Measurements from ENCODE around the gene KLHL2. TPM values are rescaled to one million over a fixed set of nuclear protein-coding genes. Genes with fewer than 3 reads are reported as not detected.
A peak's percentile ranks its signal among the peaks of the same experiment; 100 is the strongest.

KLHL2 gene
- total RNA-seq, 4 donors from 2014 or later, result 3.6 to 7.9 (median 6.4) TPM

- Histone ChIP-seq H3K27me3 (no peaks in the 10 kb centered on the region), H3K9me3 (no peaks in the 10 kb centered on the region), H3K36me3 (no peaks in the 10 kb centered on the region), H3K4me3 (peak overlapping the region in 1 of 4 donors; percentile 12), H3K4me1 (peaks cover 0 to 4% of the 10 kb centered on the region in 2 donors), H3K27ac (no peak overlapping the region)
- TF ChIP-seq, protein P1, sequence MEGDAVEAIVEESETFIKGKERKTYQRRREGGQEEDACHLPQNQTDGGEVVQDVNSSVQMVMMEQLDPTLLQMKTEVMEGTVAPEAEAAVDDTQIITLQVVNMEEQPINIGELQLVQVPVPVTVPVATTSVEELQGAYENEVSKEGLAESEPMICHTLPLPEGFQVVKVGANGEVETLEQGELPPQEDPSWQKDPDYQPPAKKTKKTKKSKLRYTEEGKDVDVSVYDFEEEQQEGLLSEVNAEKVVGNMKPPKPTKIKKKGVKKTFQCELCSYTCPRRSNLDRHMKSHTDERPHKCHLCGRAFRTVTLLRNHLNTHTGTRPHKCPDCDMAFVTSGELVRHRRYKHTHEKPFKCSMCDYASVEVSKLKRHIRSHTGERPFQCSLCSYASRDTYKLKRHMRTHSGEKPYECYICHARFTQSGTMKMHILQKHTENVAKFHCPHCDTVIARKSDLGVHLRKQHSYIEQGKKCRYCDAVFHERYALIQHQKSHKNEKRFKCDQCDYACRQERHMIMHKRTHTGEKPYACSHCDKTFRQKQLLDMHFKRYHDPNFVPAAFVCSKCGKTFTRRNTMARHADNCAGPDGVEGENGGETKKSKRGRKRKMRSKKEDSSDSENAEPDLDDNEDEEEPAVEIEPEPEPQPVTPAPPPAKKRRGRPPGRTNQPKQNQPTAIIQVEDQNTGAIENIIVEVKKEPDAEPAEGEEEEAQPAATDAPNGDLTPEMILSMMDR (IDR thresholded peaks at IDR 0.05 in 4 of 5, conservative IDR thresholded peaks at IDR 0.05 in 1 of 5), result no peak
- no peak for TF ChIP-seq POLR2A (IDR thresholded peaks at IDR 0.05)
- intact Hi-C loops (cut with DNase I; ENCODE audit: low total_unique reads) (no loop called here), in situ Hi-C loops (cut with MboI; ENCODE audit: low sequenced_read_pairs in 4 of 4) (no loop called here)
- ATAC-seq (no peak), DNase-seq (no peak)
These were observed 94.5 kb downstream of the KLHL2 start for GRCh38 chr4:165301833-165302232.

DNA sequence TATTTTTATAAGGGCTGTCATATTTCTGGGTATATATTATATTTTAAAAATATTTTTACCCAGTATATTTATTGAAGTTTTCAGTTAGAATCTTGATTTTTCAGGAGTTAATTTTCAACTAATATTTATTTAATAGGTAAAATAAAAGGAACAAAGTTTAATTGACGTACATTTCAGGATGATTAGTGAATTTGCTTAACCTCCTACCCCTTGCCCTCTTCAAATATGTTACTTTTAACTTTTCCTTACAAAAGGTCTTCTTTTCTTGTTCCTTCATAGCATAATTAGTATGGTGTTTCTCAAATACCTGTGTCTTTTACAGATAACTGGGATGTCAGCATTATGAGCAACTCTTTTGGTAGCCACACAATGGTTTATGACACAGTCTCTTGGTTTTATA lies 95.3 kb downstream of the KLHL2 start:
- peaks cover 0 to 4% of the 10 kb centered on the region in 2 donors for H3K4me1 ChIP-seq
- H3K4me3 ChIP-seq, result no peak overlapping the region
- DNase-seq (no peak), ATAC-seq (no peak)
- H3K27ac ChIP-seq, result no peak overlapping the region
- in situ Hi-C loops (cut with MboI; ENCODE audit: low sequenced_read_pairs in 4 of 4) (no loop called here), intact Hi-C loops (cut with DNase I; ENCODE audit: low total_unique reads) (no loop called here)
- no peaks in the 10 kb centered on the region for H3K27me3 ChIP-seq
- TF ChIP-seq POLR2A (IDR thresholded peaks at IDR 0.05), result no peak
- TF ChIP-seq, protein P1 (IDR thresholded peaks at IDR 0.05 in 4 of 5, conservative IDR thresholded peaks at IDR 0.05 in 1 of 5), result no peak
- no peaks in the 10 kb centered on the region for H3K36me3 ChIP-seq
- no peaks in the 10 kb centered on the region for H3K9me3 ChIP-seq

DNA sequence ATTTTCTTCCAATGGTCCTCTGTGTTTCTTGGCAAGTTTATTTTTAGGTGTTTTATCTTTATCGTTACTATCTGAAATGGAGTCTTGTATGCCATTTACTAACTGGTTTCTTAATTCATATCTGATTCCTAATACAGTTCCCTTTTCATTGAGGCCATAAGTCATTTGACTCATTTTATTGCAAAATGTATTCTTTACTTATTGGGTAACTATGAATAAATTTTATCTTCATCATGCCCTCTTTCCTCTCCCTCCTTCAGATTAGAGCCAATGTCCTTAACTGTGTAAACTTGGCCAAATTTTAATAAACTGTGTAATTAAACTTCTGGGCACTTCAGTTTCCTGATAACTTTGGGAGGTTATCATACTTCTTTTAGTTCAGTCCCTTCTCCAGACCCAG lies 100.8 kb downstream of the KLHL2 start:
- in situ Hi-C loops (cut with MboI; ENCODE audit: low sequenced_read_pairs in 4 of 4) (no loop called here), intact Hi-C loops (cut with DNase I; ENCODE audit: low total_unique reads) (no loop called here)
- Histone ChIP-seq H3K27ac (no peak overlapping the region), H3K4me1 (no peaks in the 10 kb centered on the region), H3K4me3 (no peak overlapping the region), H3K36me3 (peaks cover 0 to 6% of the 10 kb centered on the region in 2 donors), H3K27me3 (no peaks in the 10 kb centered on the region), H3K9me3 (no peaks in the 10 kb centered on the region)
- ATAC-seq (no peak), DNase-seq (no peak)
- TF ChIP-seq POLR2A (IDR thresholded peaks at IDR 0.05), result no peak
- TF ChIP-seq, protein P1 (IDR thresholded peaks at IDR 0.05 in 4 of 5, conservative IDR thresholded peaks at IDR 0.05 in 1 of 5), result no peak

GRCh38 chr4:165308606-165309005 lies 101.2 kb downstream of the KLHL2 start:
- DNase-seq, result no peak
- in situ Hi-C loops (cut with MboI; ENCODE audit: low sequenced_read_pairs in 4 of 4), result no loop called here
- no peak for ATAC-seq

More at GRCh38 chr4:165308606-165309005, 101.2 kb downstream of the KLHL2 start:
- H3K27me3 ChIP-seq, result no peaks in the 10 kb centered on the region
- intact Hi-C loops (cut with DNase I; ENCODE audit: low total_unique reads), result no loop called here
- H3K36me3 ChIP-seq, result peaks cover 0 to 6% of the 10 kb centered on the region in 2 donors
- H3K4me3 ChIP-seq, result no peak overlapping the region
- H3K4me1 ChIP-seq, result no peaks in the 10 kb centered on the region
- TF ChIP-seq, protein P1 (IDR thresholded peaks at IDR 0.05 in 4 of 5, conservative IDR thresholded peaks at IDR 0.05 in 1 of 5), result no peak
- TF ChIP-seq POLR2A (IDR thresholded peaks at IDR 0.05), result no peak
- no peaks in the 10 kb centered on the region for H3K9me3 ChIP-seq
- H3K27ac ChIP-seq, result no peak overlapping the region
